CD14-positive monocyte (primary cell): Measurements from ENCODE around the gene ASTN2. TPM values are rescaled to one million over a fixed set of nuclear protein-coding genes. Genes with fewer than 3 reads are reported as not detected.

ENCODE experiments used
- DNase-seq, 3 donors: peaks; one replicate each; pipeline ENCODE4 v3.0.0-alpha.2; 2011 to 2022
- H2AFZ ChIP-seq: 2 replicates; pipeline ENCODE4 v1.6.0; 2012; ENCODE audit warnings: mild to moderate bottlenecking, low read depth, low read length, inconsistent platforms; ENCODE audit not compliant: insufficient read depth, poor library complexity, severe bottlenecking
- H3K27ac ChIP-seq, 2 donors: 1 replicate in 1 of 2; 2 replicates in 1 of 2; pipeline ENCODE4 v1.5.1; 2012 to 2013; ENCODE audit warnings: low read length in 2 of 2, control low read depth in 1 of 2, inconsistent platforms in 1 of 2, low read depth in 1 of 2, mild to moderate bottlenecking in 1 of 2
- H3K27me3 ChIP-seq, 2 donors: one replicate each; pipeline versions ENCODE4 v1.6.0 to v1.6.1; 2011 to 2013; ENCODE audit warnings: low read length in 2 of 2; ENCODE audit not compliant: control insufficient read depth in 2 of 2, insufficient read depth in 2 of 2
- H3K36me3 ChIP-seq, 2 donors: replicated peaks in 1 of 2; 1 replicate in 1 of 2; 2 replicates in 1 of 2; pipeline versions ENCODE4 v1.5.1 to v1.6.1; 2012 to 2013; ENCODE audit warnings: low read length in 2 of 2, control low read depth in 1 of 2, inconsistent platforms in 1 of 2, mild to moderate bottlenecking in 1 of 2; ENCODE audit not compliant: insufficient read depth in 2 of 2, control insufficient read depth in 1 of 2
- H3K4me1 ChIP-seq, 2 donors: 1 replicate in 1 of 2; 2 replicates in 1 of 2; pipeline versions ENCODE4 v1.5.1 to v1.6.1; 2012 to 2013; ENCODE audit warnings: low read length in 2 of 2, control low read depth in 1 of 2, inconsistent platforms in 1 of 2, mild to moderate bottlenecking in 1 of 2, moderate library complexity in 1 of 2; ENCODE audit not compliant: insufficient read depth in 2 of 2, control insufficient read depth in 1 of 2
- H3K4me2 ChIP-seq: replicated peaks from 2 replicates; pipeline ENCODE3; 2012; ENCODE audit warnings: low read length, moderate library complexity, mild to moderate bottlenecking; ENCODE audit not compliant: poor library complexity, severe bottlenecking; ENCODE audit errors: extremely low read depth
- H3K4me3 ChIP-seq, 3 experiments: fragments of 200-600 bp in 1 of 3; sonication (generic) in 1 of 3; replicated peaks in 1 of 3; 1 replicate in 2 of 3; 2 replicates in 1 of 3; pipeline ENCODE4 v1.5.1; 2011 to 2013; ENCODE audit warnings: low read length in 3 of 3, mild to moderate bottlenecking in 3 of 3, control low read depth in 2 of 3, low read depth in 2 of 3, inconsistent platforms in 1 of 3, moderate library complexity in 1 of 3
- H3K79me2 ChIP-seq: 2 replicates; pipeline ENCODE4 v1.6.0; 2012; ENCODE audit warnings: mild to moderate bottlenecking, control low read depth, inconsistent platforms, low read length, moderate library complexity; ENCODE audit not compliant: insufficient read depth
- H3K9ac ChIP-seq: 2 replicates; pipeline ENCODE4 v1.6.0; 2017; ENCODE audit warnings: low read length, mild to moderate bottlenecking; ENCODE audit not compliant: insufficient read depth, poor library complexity, severe bottlenecking
- H3K9me3 ChIP-seq, 2 donors: replicated peaks in 1 of 2; 1 replicate in 1 of 2; 2 replicates in 1 of 2; pipeline versions ENCODE4 v1.5.1 to v1.6.1; 2012 to 2013; ENCODE audit warnings: low read length in 2 of 2, control low read depth in 1 of 2; ENCODE audit not compliant: control insufficient read depth in 1 of 2, insufficient read depth in 1 of 2
- H4K20me1 ChIP-seq: 2 replicates; pipeline ENCODE4 v1.6.0; 2012; ENCODE audit warnings: mild to moderate bottlenecking, low read length, control low read depth, moderate library complexity; ENCODE audit not compliant: insufficient read depth
- H3K27ac Mint-ChIP-seq, 7 donors: one replicate each; pipeline ENCODE4 v1.8.0; 2020; ENCODE audit warnings: mild to moderate bottlenecking in 7 of 7, mixed read lengths in 7 of 7, moderate library complexity in 6 of 7, inconsistent platforms in 2 of 7
- H3K27me3 Mint-ChIP-seq, 3 donors: one replicate each; pipeline ENCODE4 v1.8.0; 2021 to 2022; ENCODE audit warnings: low read depth in 3 of 3, mild to moderate bottlenecking in 3 of 3, mixed read lengths in 3 of 3, moderate library complexity in 3 of 3, inconsistent platforms in 1 of 3
- H3K36me3 Mint-ChIP-seq, 2 donors: one replicate each; pipeline ENCODE4 v1.8.0; 2020; ENCODE audit warnings: mixed read lengths in 2 of 2, inconsistent platforms in 1 of 2, mild to moderate bottlenecking in 1 of 2
- H3K4me1 Mint-ChIP-seq: one replicate; pipeline ENCODE4 v1.8.0; 2020; ENCODE audit warnings: mild to moderate bottlenecking, mixed read lengths
- H3K4me3 Mint-ChIP-seq, 2 donors: one replicate each; pipeline ENCODE4 v1.8.0; 2020; ENCODE audit warnings: mild to moderate bottlenecking in 2 of 2, mixed read lengths in 2 of 2, moderate library complexity in 1 of 2
- H3K9me3 Mint-ChIP-seq, 7 donors: one replicate each; pipeline ENCODE4 v1.8.0; 2020 to 2022; ENCODE audit warnings: mixed read lengths in 7 of 7, mild to moderate bottlenecking in 6 of 7, moderate library complexity in 6 of 7, inconsistent platforms in 2 of 7
- CTCF ChIP-seq: fragments of 200-600 bp; IDR thresholded peaks from one replicate; pipeline ENCODE4 v1.8.0; 2022; ENCODE audit warnings: antibody characterized with exemption, mild to moderate bottlenecking
- WGBS: methylation state at CpG from one replicate; pipeline ENCODE4 v1.1.5; 2013; ENCODE audit warnings: missing lambda C conversion rate; ENCODE audit not compliant: insufficient coverage; 5-methylcytosine and 5-hydroxymethylcytosine counted together
- intact Hi-C, 2 donors: fragments of 100-400 bp; cut with micrococcal nuclease; formaldehyde crosslinking; loops; one replicate each; pipeline versions ENCODE4 v1.15.0 to v1.15.1; 2023
- polyA plus RNA-seq, 3 donors: library from polyadenylated mRNA; depleted of rRNA in 1 of 3; unstranded in 2 of 3; stranded (reverse) in 1 of 3; fragments of 300-500 nt in 2 of 3; fragments of >200 nt in 1 of 3; fragmentation: Illumina TruSeq in 2 of 3; gene quantifications; 1 replicate in 2 of 3; 2 replicates in 1 of 3; pipeline ENCODE4 v1.2.3, GENCODE V29; 2012 to 2021

Gene ASTN2
- polyA plus RNA-seq, 3 donors: not detected

- Histone ChIP-seq H3K9me3 (no peaks in the 10 kb centered on the region), H3K27ac (no peak overlapping the region), H3K36me3 (no peaks in the 10 kb centered on the region), H3K4me2 (no peak overlapping the region), H2AFZ (no peak overlapping the region), H3K27me3 (no peaks in the 10 kb centered on the region), H4K20me1 (no peaks in the 10 kb centered on the region), H3K9ac (no peak overlapping the region), H3K79me2 (no peaks in the 10 kb centered on the region), H3K4me1 (no peaks in the 10 kb centered on the region), H3K4me3 (no peak overlapping the region)
- Mint-ChIP-seq H3K36me3 (no peaks in the 10 kb centered on the region), H3K4me1 (no peaks in the 10 kb centered on the region), H3K27me3 (peaks cover 0 to 1% (median 0%) of the 10 kb centered on the region in 3 donors), H3K9me3 (peaks cover 0 to 1% (median 0%) of the 10 kb centered on the region in 7 donors), H3K4me3 (no peak overlapping the region), H3K27ac (no peak overlapping the region)
- intact Hi-C loops: no loop called here
- WGBS: no CpG with 5 or more reads among the region's 2 CpGs
- DNase-seq: no peak
- no peak for TF ChIP-seq CTCF
These were observed 818.2 kb downstream of the ASTN2 start for GRCh38 chr9:116596646-116597045.

- H3K4me3 ChIP-seq: no peak overlapping the region
- H3K4me2 ChIP-seq: no peak overlapping the region
- no peaks in the 10 kb centered on the region for H3K36me3 ChIP-seq
- no peaks in the 10 kb centered on the region for H3K36me3 Mint-ChIP-seq
- no peak for TF ChIP-seq CTCF
- no CpG with 5 or more reads among the region's 2 CpGs for WGBS
- H3K9me3 Mint-ChIP-seq: peaks cover 0 to 9% (median 1%) of the 10 kb centered on the region in 7 donors
- H3K9ac ChIP-seq: no peak overlapping the region
- H3K4me1 ChIP-seq: no peaks in the 10 kb centered on the region
- H3K4me3 Mint-ChIP-seq: no peak overlapping the region
- DNase-seq: no peak
- intact Hi-C loops: no loop called here
- no peaks in the 10 kb centered on the region for H3K4me1 Mint-ChIP-seq
- no peak overlapping the region for H3K27ac Mint-ChIP-seq
- peaks cover 0 to 14% of the 10 kb centered on the region in 2 donors for H3K9me3 ChIP-seq
- no peak overlapping the region for H3K27ac ChIP-seq
- no peaks in the 10 kb centered on the region for H3K27me3 ChIP-seq
- no peak overlapping the region for H2AFZ ChIP-seq
- H3K27me3 Mint-ChIP-seq: peaks cover 0 to 3% (median 2%) of the 10 kb centered on the region in 3 donors
- no peaks in the 10 kb centered on the region for H4K20me1 ChIP-seq
- no peaks in the 10 kb centered on the region for H3K79me2 ChIP-seq
These were observed 820.3 kb downstream of the ASTN2 start for GRCh38 chr9:116594547-116594946.
